GM08714 (cell line): ENCODE results near the gene HOXC9.

Experiments used
- H3K4me3 ChIP-seq: fragments of 200-500 bp; sonication (Bioruptor generic); 2 replicates; pipeline ENCODE4 v1.5.1; 2014; ENCODE audit warnings: mild to moderate bottlenecking, low read length, inconsistent platforms
- ZNF274 ChIP-seq: IDR thresholded peaks from 2 replicates; pipeline ENCODE4 v1.6.1; 2012; ENCODE audit warnings: mild to moderate bottlenecking, low read depth, low read length

HOXC9 gene

GRCh38 chr12:54030442-54030801, 30.5 kb downstream of the HOXC9 start:
- TF ChIP-seq ZNF274 = no peak
- H3K4me3 ChIP-seq = no peak overlapping the region

GRCh38 chr12:54030889-54031471, 31.0 kb downstream of the HOXC9 start:
- no peak overlapping the region for H3K4me3 ChIP-seq
- no peak for TF ChIP-seq ZNF274

- no peak overlapping the region for H3K4me3 ChIP-seq
- TF ChIP-seq ZNF274 = no peak
Measured at GRCh38 chr12:54031480-54031879, 31.5 kb downstream of the HOXC9 start.

GRCh38 chr12:54032086-54032619, 32.2 kb downstream of the HOXC9 start:
- H3K4me3 ChIP-seq = no peak overlapping the region
- no peak for TF ChIP-seq ZNF274

- no peak within 1 kb of the TSS for H3K4me3 ChIP-seq
- TF ChIP-seq ZNF274 = no peak
Measured at GRCh38 chr12:54032627-54033100, 32.7 kb downstream of the HOXC9 start, which contains the start of gene HOXC5. HOXC5 (plus strand) TSS chr12:54033050; CDS start chr12:54033123, 73 bp downstream.

- no peak for TF ChIP-seq ZNF274
- H3K4me3 ChIP-seq = no peak overlapping the region
Measured at GRCh38 chr12:54033106-54033979, 33.4 kb downstream of the HOXC9 start.

GRCh38 chr12:54033980-54034784, 34.2 kb downstream of the HOXC9 start:
- TF ChIP-seq ZNF274 = no peak
- H3K4me3 ChIP-seq = no peak overlapping the region

- no peak overlapping the region for H3K4me3 ChIP-seq
- TF ChIP-seq ZNF274 = no peak
Measured at GRCh38 chr12:54034785-54035310, 34.9 kb downstream of the HOXC9 start.

- no peak for TF ChIP-seq ZNF274
- no peak overlapping the region for H3K4me3 ChIP-seq
Measured at GRCh38 chr12:54035568-54036264, 35.8 kb downstream of the HOXC9 start.

- no peak for TF ChIP-seq ZNF274
- H3K4me3 ChIP-seq = no peak overlapping the region
Measured at GRCh38 chr12:54036620-54037359, 36.8 kb downstream of the HOXC9 start.

- H3K4me3 ChIP-seq = no peak overlapping the region; the same call in 1 of the 2 replicates
- no peak for TF ChIP-seq ZNF274
Measured at GRCh38 chr12:54037360-54038283, 37.7 kb downstream of the HOXC9 start.

- TF ChIP-seq ZNF274 = no peak
- no peak overlapping the region; the same call in 1 of the 2 replicates for H3K4me3 ChIP-seq
Measured at GRCh38 chr12:54038284-54038870, 38.4 kb downstream of the HOXC9 start.
